H1 (cell line): ENCODE results near the gene MAP7D2. TPM values are rescaled to one million over a fixed set of nuclear protein-coding genes. Genes with fewer than 3 reads are reported as not detected.

Source experiments
- CTCF ChIA-PET: fragments of 300-600 bp; sonication (Branson Sonifier 250); formaldehyde crosslinking; loops from one replicate; lab custom pipeline; 2021; ENCODE audit not compliant: partially characterized antibody; lab: Charles Lee
- POLR2A ChIA-PET: fragments of 300-600 bp; sonication (Branson Sonifier 250); formaldehyde crosslinking; loops from one replicate; lab custom pipeline; 2021; ENCODE audit warnings: inconsistent platforms; ENCODE audit not compliant: partially characterized antibody; lab: Charles Lee
- DNase-seq, 2 experiments: peaks; one replicate each; pipeline versions ENCODE4 v3.0.0 to v3.0.0-alpha.2; 2010 to 2022; ENCODE audit warnings: low spot score in 2 of 2, low read depth in 1 of 2, mixed read lengths in 1 of 2
- FAIRE-seq: peaks from 2 replicates; lab custom pipeline; 2011; peaks lifted over from hg19 to GRCh38; lab: Jason Lieb, UNC
- H2AFZ ChIP-seq: 2 replicates; pipeline ENCODE4 v1.8.1; 2012; ENCODE audit warnings: low read length, inconsistent platforms
- H2AK5ac ChIP-seq: 2 replicates; pipeline ENCODE4 v1.6.1; 2013; ENCODE audit warnings: low read depth, low read length
- H2BK120ac ChIP-seq: replicated peaks from 2 replicates; pipeline ENCODE3; 2013; ENCODE audit warnings: low read depth, low read length, inconsistent platforms
- H2BK12ac ChIP-seq: 2 replicates; pipeline ENCODE4 v1.6.1; 2013; ENCODE audit warnings: low read depth, low read length
- H2BK15ac ChIP-seq: 2 replicates; pipeline ENCODE4 v1.6.1; 2013; ENCODE audit warnings: low read length
- H2BK20ac ChIP-seq: 2 replicates; pipeline ENCODE4 v1.6.1; 2013; ENCODE audit warnings: low read length
- H2BK5ac ChIP-seq: 2 replicates; pipeline ENCODE4 v1.6.1; 2013; ENCODE audit warnings: low read depth, low read length
- H3K14ac ChIP-seq: 2 replicates; pipeline ENCODE4 v1.6.1; 2013; ENCODE audit warnings: inconsistent platforms; ENCODE audit not compliant: insufficient read length
- H3K18ac ChIP-seq: 2 replicates; pipeline ENCODE4 v1.6.1; 2013; ENCODE audit warnings: low read length; ENCODE audit errors: extremely low read depth
- H3K23ac ChIP-seq: 2 replicates; pipeline ENCODE4 v1.6.1; 2013; ENCODE audit warnings: inconsistent platforms; ENCODE audit not compliant: insufficient read length
- H3K23me2 ChIP-seq: 2 replicates; pipeline ENCODE4 v1.6.1; 2013; ENCODE audit warnings: low read depth, low read length
- H3K27ac ChIP-seq: 2 replicates; pipeline ENCODE4 v1.6.1; 2011; ENCODE audit warnings: low read depth, low read length, inconsistent platforms
- H3K27me3 ChIP-seq, 4 experiments: replicated peaks in 1 of 4; 1 replicate in 1 of 4; 2 replicates in 3 of 4; pipeline versions ENCODE4 v1.6.1 to v1.8.1; 2011 to 2013; ENCODE audit warnings: low read length in 3 of 4, mild to moderate bottlenecking in 3 of 4, inconsistent platforms in 2 of 4, mixed read lengths in 2 of 4, moderate library complexity in 1 of 4; ENCODE audit not compliant: control insufficient read depth in 3 of 4, insufficient read depth in 3 of 4; ENCODE audit errors: extremely low read depth in 1 of 4
- H3K36me3 ChIP-seq, 4 experiments: 2 replicates each; pipeline versions ENCODE4 v1.6.1 to v1.8.1; 2011 to 2013; ENCODE audit warnings: mild to moderate bottlenecking in 4 of 4, low read length in 3 of 4, moderate library complexity in 2 of 4, control low read depth in 1 of 4, inconsistent platforms in 1 of 4; ENCODE audit not compliant: insufficient read depth in 4 of 4, control insufficient read depth in 2 of 4
- H3K4ac ChIP-seq: replicated peaks from 2 replicates; pipeline ENCODE3; 2013; ENCODE audit warnings: low read length, low read depth, mixed read lengths, inconsistent platforms; ENCODE audit not compliant: insufficient read length
- H3K4me1 ChIP-seq, 4 experiments: replicated peaks in 1 of 4; 1 replicate in 1 of 4; 2 replicates in 3 of 4; pipeline versions ENCODE4 v1.6.1 to v1.8.1; 2011 to 2013; ENCODE audit warnings: low read length in 3 of 4, inconsistent platforms in 2 of 4, mixed read lengths in 1 of 4; ENCODE audit not compliant: insufficient read depth in 4 of 4, control insufficient read depth in 3 of 4
- H3K4me2 ChIP-seq, 2 experiments: 2 replicates each; pipeline versions ENCODE4 v1.6.1 to v1.8.1; 2011 to 2013; ENCODE audit warnings: low read depth in 2 of 2, low read length in 2 of 2, control low read depth in 1 of 2, inconsistent platforms in 1 of 2, mild to moderate bottlenecking in 1 of 2; ENCODE audit not compliant: insufficient read depth in 1 of 2
- H3K4me3 ChIP-seq, 4 experiments: fragments of 200-600, 300-600 bp in 1 of 4; sonication (generic), shearing (Covaris generic), sonication (Bioruptor Twin) in 1 of 4; 2 replicates each; pipeline versions ENCODE4 v1.5.1 to v1.8.1; 2011 to 2016; ENCODE audit warnings: low read length in 4 of 4, low read depth in 3 of 4, control low read depth in 2 of 4, inconsistent platforms in 2 of 4, mild to moderate bottlenecking in 2 of 4, mixed read lengths in 1 of 4, moderate library complexity in 1 of 4; ENCODE audit not compliant: insufficient read depth in 2 of 4; ENCODE audit errors: extremely low read depth in 1 of 4
- H3K56ac ChIP-seq: replicated peaks from 2 replicates; pipeline ENCODE3; 2013; ENCODE audit warnings: low read depth, mild to moderate bottlenecking, mixed read lengths, low read length, inconsistent platforms; ENCODE audit not compliant: insufficient read length
- H3K79me1 ChIP-seq: 2 replicates; pipeline ENCODE4 v1.6.1; 2013; ENCODE audit warnings: low read depth, low read length, control low read depth
- H3K79me2 ChIP-seq, 2 experiments: 2 replicates each; pipeline versions ENCODE4 v1.6.1 to v1.8.1; 2012 to 2013; ENCODE audit warnings: low read length in 2 of 2, mild to moderate bottlenecking in 2 of 2, inconsistent platforms in 1 of 2; ENCODE audit not compliant: insufficient read depth in 2 of 2, control insufficient read depth in 1 of 2
- H3K9ac ChIP-seq, 4 experiments: replicated peaks in 1 of 4; 1 replicate in 1 of 4; 2 replicates in 3 of 4; pipeline versions ENCODE4 v1.6.1 to v1.8.1; 2011 to 2013; ENCODE audit warnings: low read depth in 3 of 4, low read length in 3 of 4, control low read depth in 2 of 4, mild to moderate bottlenecking in 2 of 4, moderate library complexity in 2 of 4, inconsistent platforms in 1 of 4; ENCODE audit errors: extremely low read depth in 1 of 4
- H3K9me3 ChIP-seq, 2 experiments: 2 replicates each; pipeline versions ENCODE4 v1.6.1 to v1.8.1; 2012 to 2013; ENCODE audit warnings: mild to moderate bottlenecking in 2 of 2, moderate library complexity in 2 of 2, control low read depth in 1 of 2, inconsistent platforms in 1 of 2, low read depth in 1 of 2, low read length in 1 of 2, mixed read lengths in 1 of 2; ENCODE audit not compliant: insufficient read depth in 2 of 2
- H4K20me1 ChIP-seq, 2 experiments: replicated peaks in 1 of 2; 2 replicates each; pipeline versions ENCODE3 to v1.8.1; 2011 to 2013; ENCODE audit warnings: inconsistent platforms in 2 of 2, low read length in 2 of 2, mild to moderate bottlenecking in 1 of 2; ENCODE audit not compliant: insufficient read depth in 2 of 2, control insufficient read depth in 1 of 2
- H4K5ac ChIP-seq: 2 replicates; pipeline ENCODE4 v1.6.1; 2013; ENCODE audit warnings: low read length, low read depth, mixed read lengths, inconsistent platforms; ENCODE audit not compliant: insufficient read length
- H4K8ac ChIP-seq: 2 replicates; pipeline ENCODE4 v1.8.0; 2013; ENCODE audit warnings: mild to moderate bottlenecking, moderate library complexity, low read length, inconsistent platforms; ENCODE audit not compliant: insufficient read depth; ENCODE audit errors: extremely low read depth
- H4K91ac ChIP-seq: replicated peaks from 2 replicates; pipeline ENCODE3; 2013; ENCODE audit warnings: low read length, mixed read lengths, inconsistent platforms; ENCODE audit not compliant: insufficient read length
- RAD21 ChIP-seq, 2 experiments: IDR thresholded peaks in 1 of 2; conservative IDR thresholded peaks in 1 of 2; 2 replicates each; pipeline ENCODE4 v1.6.1; 2011; ENCODE audit warnings: low read depth in 2 of 2, low read length in 2 of 2, improper control_type of control experiment in 1 of 2, inconsistent platforms in 1 of 2, mild to moderate bottlenecking in 1 of 2, moderate library complexity in 1 of 2
- WGBS, 2 experiments: shearing (Covaris generic) in 1 of 2; methylation state at CpG; one replicate each; pipeline versions ENCODE4 v1.1.6 to v1.1.7; 2013 to 2015; ENCODE audit warnings: low lambda C conversion rate in 2 of 2, mixed read lengths in 2 of 2, inconsistent platforms in 1 of 2, low coverage in 1 of 2, missing lambda C conversion rate in 1 of 2; ENCODE audit not compliant: insufficient replicate concordance in 2 of 2, insufficient coverage in 1 of 2, insufficient read length in 1 of 2; ENCODE audit errors: extremely low coverage in 1 of 2, missing lambda C conversion rate in 1 of 2; 5-methylcytosine and 5-hydroxymethylcytosine counted together
- polyA plus RNA-seq, 7 experiments: library from polyadenylated mRNA; depleted of rRNA in 3 of 7; stranded (reverse) in 5 of 7; unstranded in 2 of 7; fragments of >200 nt in 5 of 7; fragments of 200-250 nt in 2 of 7; gene quantifications; 1 replicate in 5 of 7; 2 replicates in 1 of 7; 4 replicates in 1 of 7; pipeline versions ENCODE4 v1.2.1 to v1.2.3, GENCODE V29; 2011 to 2013; ENCODE audit warnings: missing spikeins in 2 of 7, mixed read lengths in 2 of 7
- total RNA-seq: library from RNA; stranded (reverse); fragmentation: NEBNext Ultra II Directional; extraction: Animal tissue kit (Norgen Biotek cat#: 25700); gene quantifications from 2 replicates; pipeline ENCODE4 v1.2.1, GENCODE V29; 2021

MAP7D2 gene
- total and polyA plus RNA-seq, 2 of the 8 experiments (the other 6 are each of a cell fraction or from before 2014, with no cell fraction given), result 0.65 to 0.83 TPM

- Histone ChIP-seq H3K23ac (no peak overlapping the region), H3K56ac (no peak overlapping the region)
- no peak for FAIRE-seq
Measured at GRCh38 chrX:20143561-20143960, 26.9 kb upstream of the MAP7D2 start.

More at GRCh38 chrX:20143561-20143960, 26.9 kb upstream of the MAP7D2 start:
- Histone ChIP-seq H3K4ac (no peak overlapping the region), H4K5ac (no peak overlapping the region), H2BK12ac (no peak overlapping the region), H4K20me1 (peaks cover 3 to 5% of the 10 kb centered on the region in 2 experiments), H3K79me1 (no peaks in the 10 kb centered on the region), H3K14ac (no peak overlapping the region), H3K4me2 (no peak overlapping the region), H4K8ac (no peak overlapping the region), H3K36me3 (peaks cover 0 to 19% (median 1%) of the 10 kb centered on the region in 4 experiments; a peak in 3 of 8 replicates), H4K91ac (no peak overlapping the region), H3K18ac (no peak overlapping the region), H2AFZ (no peak overlapping the region), H2AK5ac (no peak overlapping the region), H3K4me3 (no peak overlapping the region), H2BK15ac (no peak overlapping the region), H2BK5ac (no peak overlapping the region), H2BK120ac (no peak overlapping the region), H3K4me1 (no peaks in the 10 kb centered on the region), H3K9ac (no peak overlapping the region), H3K27me3 (no peaks in the 10 kb centered on the region), H3K27ac (no peak overlapping the region), H3K79me2 (peaks cover 6 to 29% of the 10 kb centered on the region in 2 experiments), H3K23me2 (no peaks in the 10 kb centered on the region), H2BK20ac (no peak overlapping the region), H3K9me3 (no peaks in the 10 kb centered on the region)
- CTCF ChIA-PET, result no interaction called here
- POLR2A ChIA-PET, result interaction anchor here (0.9 kb wide), 1 partner anchor 11 kb away, joined by 3 read pairs; no protein-coding TSS in a partner anchor
- DNase-seq, result no peak
- 88% methylated on average over 2 of the region's 2 CpGs; no CpG with 5 or more reads in 1 of the 2 experiments for whole genome bisulfite sequencing, 2 experiments
- no peak for TF ChIP-seq RAD21 (IDR thresholded peaks at IDR 0.05 in 1 of 2, conservative IDR thresholded peaks at IDR 0.05 in 1 of 2; ENCODE audit: low read depth in 2 of 2, low read length in 2 of 2)
